Bone marrow (tissue), 2 donors: ENCODE data around the gene ZFYVE21.

Source experiments
- DNase-seq, 2 donors: peaks; one replicate each; lab custom pipeline; 2025; lab: John Stamatoyannopoulos, UW

The ZFYVE21 gene

GRCh38 chr14:103692159-103692558 lies 23.5 kb upstream of the ZFYVE21 start:
- no peak for DNase-seq

- DNase-seq = no peak
Observed at GRCh38 chr14:103692871-103693270, 22.7 kb upstream of the ZFYVE21 start.

- no peak for DNase-seq
Observed at GRCh38 chr14:103693515-103693914, 22.1 kb upstream of the ZFYVE21 start.

GRCh38 chr14:103694572-103695026 lies 21.0 kb upstream of the ZFYVE21 start:
- no peak for DNase-seq

GRCh38 chr14:103695296-103696069 lies 20.1 kb upstream of the ZFYVE21 start:
- no peak for DNase-seq

- DNase-seq = no peak
Observed at GRCh38 chr14:103696070-103696402, 19.6 kb upstream of the ZFYVE21 start.

- DNase-seq = no peak
Observed at GRCh38 chr14:103696466-103697071, 19.0 kb upstream of the ZFYVE21 start.

- DNase-seq = no peak
Observed at GRCh38 chr14:103697206-103697602, 18.4 kb upstream of the ZFYVE21 start.

GRCh38 chr14:103697603-103698379 lies 17.8 kb upstream of the ZFYVE21 start:
- DNase-seq = no peak

- DNase-seq = no peak
Observed at GRCh38 chr14:103698380-103699260, 17.0 kb upstream of the ZFYVE21 start.

GRCh38 chr14:103699261-103699661 lies 16.3 kb upstream of the ZFYVE21 start:
- no peak for DNase-seq

GRCh38 chr14:103699901-103700752 lies 15.5 kb upstream of the ZFYVE21 start:
- no peak for DNase-seq

- DNase-seq = no peak
Observed at GRCh38 chr14:103700753-103701490, 14.7 kb upstream of the ZFYVE21 start.

GRCh38 chr14:103702095-103702494 lies 13.5 kb upstream of the ZFYVE21 start:
- no peak for DNase-seq

GRCh38 chr14:103702497-103703432 lies 12.8 kb upstream of the ZFYVE21 start:
- DNase-seq = no peak

GRCh38 chr14:103703433-103704385 lies 11.9 kb upstream of the ZFYVE21 start:
- DNase-seq = no peak

GRCh38 chr14:103704708-103705107 lies 10.9 kb upstream of the ZFYVE21 start:
- no peak for DNase-seq

GRCh38 chr14:103705118-103705503 lies 10.5 kb upstream of the ZFYVE21 start:
- no peak for DNase-seq
